SIG-M5 treated with dmso at 0.1 percent for 504 hours (cell line): ENCODE data around the gene MST1.
"Not testable (repeated sequence)": the region's sequence is repeated elsewhere in the genome, so short reads cannot be mapped to it uniquely, and the experiment has no call there.

ENCODE experiments used
- DNase-seq: peaks from one replicate; lab custom pipeline; 2025; ENCODE audit not compliant: unreplicated experiment; lab: John Stamatoyannopoulos, UW

The MST1 gene

DNA sequence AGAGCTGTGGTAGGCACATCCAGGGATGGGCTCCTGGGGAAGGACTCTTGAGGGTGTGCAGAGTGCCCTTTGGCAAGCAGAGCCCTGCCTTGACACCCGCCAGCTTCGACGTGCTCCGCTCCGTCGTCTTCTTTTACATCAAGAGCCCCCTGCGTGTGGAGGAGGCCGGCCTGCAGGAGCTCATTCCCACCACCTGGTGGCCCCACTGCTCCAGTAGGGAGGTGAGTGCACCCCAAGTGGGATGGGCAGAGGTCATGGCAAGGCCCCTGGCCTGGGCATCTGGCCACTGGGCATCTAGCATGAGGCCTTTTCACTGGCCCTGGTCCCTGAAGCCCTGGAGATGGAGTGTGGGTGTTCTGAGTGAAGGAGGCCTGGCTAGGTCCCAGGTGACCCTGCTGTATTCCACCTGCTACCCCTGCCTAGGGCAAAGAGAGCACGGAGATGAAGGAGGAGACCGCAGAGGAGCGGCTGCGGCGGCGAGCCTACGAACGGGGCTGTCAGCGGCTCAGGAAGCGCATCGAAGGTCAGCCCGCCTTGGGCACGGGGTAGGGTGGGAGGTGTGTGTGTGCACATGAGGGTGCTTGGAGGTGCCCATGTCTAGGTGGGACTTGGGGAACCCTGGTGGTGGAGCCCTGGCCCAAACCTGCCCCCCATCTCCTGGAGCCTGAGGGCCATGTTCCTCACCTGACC, 12.3 kb upstream of the MST1 start:
- no peak for DNase-seq

- DNase-seq = no peak
Measured at GRCh38 chr3:49700453-49701128, 11.3 kb upstream of the MST1 start.

DNA sequence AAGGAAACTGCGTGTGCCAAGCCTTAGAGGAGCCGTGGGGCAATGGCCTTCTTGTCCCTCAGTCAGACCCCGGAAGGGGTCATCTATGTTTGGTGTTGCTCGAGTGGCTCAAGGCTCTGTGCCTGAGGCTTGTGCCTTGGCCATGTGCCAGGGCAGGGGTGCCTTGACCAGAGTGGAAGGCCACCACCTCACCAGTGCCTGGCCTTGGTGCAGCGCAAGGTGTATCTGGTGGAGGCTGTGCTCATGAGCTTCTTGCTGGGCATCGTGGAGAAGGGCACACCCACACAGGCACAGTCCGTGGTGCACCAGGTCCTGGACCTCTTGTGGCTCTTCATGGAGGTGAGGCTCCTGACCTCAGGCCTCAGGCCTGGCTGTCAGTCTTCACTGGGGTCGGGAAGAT, 10.7 kb upstream of the MST1 start:
- no peak for DNase-seq

GRCh38 chr3:49699281-49699979, 10.2 kb upstream of the MST1 start:
- DNase-seq = no peak

- DNase-seq = not testable (repeated sequence)
Measured at GRCh38 chr3:49695350-49696015, 6.2 kb upstream of the MST1 start.

GRCh38 chr3:49694409-49695070, 5.3 kb upstream of the MST1 start:
- not testable (repeated sequence) for DNase-seq

GRCh38 chr3:49691481-49691880, 2.2 kb upstream of the MST1 start:
- DNase-seq = not testable (repeated sequence)

GRCh38 chr3:49690856-49691255, 1.6 kb upstream of the MST1 start:
- DNase-seq = not testable (repeated sequence)

GRCh38 chr3:49689908-49690624, 792 bp upstream of the MST1 start:
- not testable (repeated sequence) for DNase-seq

DNA sequence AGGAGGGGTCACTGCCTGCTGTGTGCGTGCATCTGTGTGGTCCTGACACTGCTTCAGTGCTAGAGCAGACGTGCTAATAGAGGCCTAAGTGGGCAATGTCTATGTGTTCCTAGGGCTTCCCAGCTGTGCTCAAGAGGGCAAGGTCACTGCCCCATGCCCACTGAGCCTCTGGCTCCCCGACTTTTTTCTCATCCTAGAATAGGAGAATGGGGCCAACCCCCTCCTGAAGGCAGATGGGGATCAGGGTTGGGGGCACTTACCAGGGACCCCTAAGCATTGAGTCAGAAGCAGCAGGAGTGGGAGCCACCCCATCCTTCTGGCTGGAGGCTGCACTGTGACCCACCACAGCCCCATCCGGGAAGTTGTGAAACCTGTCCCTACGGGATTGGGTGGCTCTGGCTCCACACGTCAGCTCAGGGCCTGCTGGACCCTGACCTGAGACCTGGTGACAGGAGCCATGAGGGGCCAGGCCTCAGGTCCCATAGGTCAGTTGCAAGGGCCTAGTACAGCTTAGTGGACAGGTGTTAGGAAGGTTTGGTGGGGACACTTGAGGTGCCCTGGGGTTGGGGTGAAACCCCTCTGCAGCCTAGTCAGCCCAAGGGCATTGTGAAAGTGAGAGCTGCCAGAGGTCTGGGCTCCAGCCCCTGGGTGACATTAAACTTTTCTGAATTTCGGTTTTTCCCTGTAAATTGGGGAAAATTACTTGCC, 782 bp downstream of the MST1 start:
- not testable (repeated sequence) for DNase-seq

- DNase-seq = not testable (repeated sequence)
Measured at GRCh38 chr3:49687424-49687795, 1.9 kb downstream of the MST1 start.

- not testable (repeated sequence) for DNase-seq
Measured at GRCh38 chr3:49686769-49687423, 2.4 kb downstream of the MST1 start.

DNA sequence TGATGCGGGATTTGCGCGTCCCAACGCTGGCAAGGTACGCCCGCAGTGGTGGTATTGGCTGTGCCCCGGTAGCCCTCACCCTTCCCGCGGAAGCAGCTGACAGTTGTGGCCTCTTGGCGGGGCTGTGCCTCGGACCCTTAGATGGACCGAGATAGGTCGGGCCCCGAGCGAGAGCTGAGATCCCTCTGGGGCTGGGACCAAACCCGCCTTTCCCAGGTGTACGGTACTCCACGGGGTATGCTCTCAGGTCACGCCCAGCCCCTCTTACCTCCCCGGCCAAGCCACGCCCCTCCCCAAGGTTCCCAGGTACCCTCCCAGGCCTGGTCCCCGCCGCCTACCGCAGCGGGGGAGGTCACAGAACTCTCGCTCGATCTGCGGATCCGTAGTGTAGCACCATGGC, 2.9 kb downstream of the MST1 start:
- DNase-seq = not testable (repeated sequence)

- not testable (repeated sequence) for DNase-seq
Measured at GRCh38 chr3:49685846-49686245, 3.4 kb downstream of the MST1 start.

DNA sequence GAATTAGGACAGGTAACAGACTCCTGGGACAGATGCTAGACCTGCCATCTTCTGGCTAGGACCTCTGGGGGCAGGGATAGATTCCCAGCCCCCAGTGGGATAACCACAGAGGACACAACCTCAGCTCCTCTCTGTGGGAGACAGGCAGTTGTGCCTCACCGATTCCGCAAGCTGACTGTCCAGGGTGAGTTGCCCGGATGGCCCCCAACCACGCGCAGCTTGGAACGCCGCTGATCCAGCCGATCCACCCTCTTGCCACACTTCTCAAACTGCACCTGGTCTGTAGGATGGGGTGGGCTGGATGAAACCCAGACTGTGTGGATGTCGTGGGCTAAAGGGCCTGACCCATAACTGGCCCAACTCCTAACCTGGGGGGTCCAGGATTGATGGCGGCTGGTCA, 4.2 kb downstream of the MST1 start:
- DNase-seq = not testable (repeated sequence)

- not testable (repeated sequence) for DNase-seq
Measured at GRCh38 chr3:49684453-49684852, 4.8 kb downstream of the MST1 start.

DNA sequence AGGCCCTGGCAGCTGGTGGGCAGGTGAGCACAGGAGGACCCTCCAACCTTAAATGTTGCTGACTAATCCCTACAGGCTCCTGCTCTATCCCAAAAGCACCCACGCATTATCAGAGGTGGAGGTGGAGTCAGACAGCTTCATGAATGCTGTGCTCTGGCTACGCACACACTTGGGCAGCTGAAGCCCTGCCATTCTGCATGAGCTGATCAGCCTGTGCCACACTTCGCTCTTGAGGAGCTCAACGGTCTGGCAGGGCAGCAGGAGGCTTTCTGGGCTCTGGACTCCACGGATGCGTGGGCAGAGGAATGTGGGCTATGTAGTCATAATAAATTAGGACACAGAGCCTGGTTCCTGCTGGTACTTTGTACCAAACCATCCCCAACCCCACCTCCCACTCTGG, 6.1 kb downstream of the MST1 start:
- DNase-seq = no peak

DNA sequence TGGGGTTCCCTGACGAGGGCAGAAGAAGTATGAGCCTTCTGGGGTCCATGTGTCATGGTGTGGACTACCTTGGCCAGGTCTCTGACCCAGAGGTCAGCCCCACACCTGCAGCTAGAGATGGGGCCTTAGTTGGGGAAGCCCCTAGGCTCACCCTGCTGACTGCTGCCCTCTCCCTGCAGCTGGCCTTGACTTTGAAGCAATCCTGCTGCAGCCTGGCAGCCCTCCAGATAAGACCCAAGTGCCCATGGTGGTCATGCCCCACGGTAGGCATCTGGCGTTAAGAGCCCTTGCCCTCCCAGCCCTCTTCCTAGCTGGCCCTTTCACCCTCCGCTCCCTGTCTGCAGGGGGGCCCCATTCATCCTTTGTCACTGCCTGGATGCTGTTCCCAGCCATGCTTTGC, 7.7 kb downstream of the MST1 start:
- no peak for DNase-seq

DNA sequence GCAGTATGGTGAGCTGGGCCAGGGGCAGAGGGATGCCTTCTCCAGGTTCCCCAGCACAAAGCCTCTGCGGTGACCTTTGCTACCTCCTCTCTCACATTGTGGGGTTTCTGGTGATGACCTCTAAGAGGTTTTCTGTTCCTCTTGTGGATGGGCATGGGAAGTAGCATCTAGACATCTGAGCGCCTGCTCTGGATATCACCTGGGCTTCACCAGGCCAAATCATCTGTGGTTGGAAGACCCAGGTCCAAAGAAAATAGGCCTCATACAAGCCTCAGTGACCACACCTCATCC, 8.1 kb downstream of the MST1 start:
- DNase-seq = no peak
